ENCODE measurements around the gene GYG2. TPM values are rescaled to one million over a fixed set of nuclear protein-coding genes. Genes with fewer than 3 reads are reported as not detected.
"Not testable (repeated sequence)": the region's sequence is repeated elsewhere in the genome, so short reads cannot be mapped to it uniquely, and the experiment has no call there.

GYG2 gene
- total and polyA plus RNA-seq, 5 donors from 2014 or later = not detected

- Mint-ChIP-seq H3K27ac (no peak overlapping the region), H3K4me1 (no peaks in the 10 kb centered on the region), H3K36me3 (no peaks in the 10 kb centered on the region), H3K4me3 (no peak overlapping the region), H3K9me3 (peaks cover 0 to 12% (median 0%) of the 10 kb centered on the region in 7 donors), H3K27me3 (no peaks in the 10 kb centered on the region)
- DNase-seq (no peak), ATAC-seq (ENCODE audit: low read depth in 2 of 2) (no peak)
- Histone ChIP-seq H3K4me3 (ENCODE audit: low read depth, low read length) (no peak overlapping the region), H3K27me3 (ENCODE audit: control insufficient read depth, insufficient read depth, low read length) (no peaks in the 10 kb centered on the region), H3K9me3 (ENCODE audit: control insufficient read depth in 2 of 2, low read length in 2 of 2) (no peaks in the 10 kb centered on the region), H3K27ac (ENCODE audit: insufficient read depth, low read length, poor library complexity, severe bottlenecking) (no peak overlapping the region), H3K36me3 (ENCODE audit: control insufficient read depth, insufficient read depth, low read length) (no peaks in the 10 kb centered on the region), H3K4me1 (ENCODE audit: control insufficient read depth, insufficient read depth, low read length, poor library complexity, severe bottlenecking) (no peaks in the 10 kb centered on the region)
These were observed 84.4 kb downstream of the GYG2 start for GRCh38 chrX:2913118-2913517.

GRCh38 chrX:2917767-2918166 is 89.0 kb downstream of the GYG2 start:
- Mint-ChIP-seq H3K27ac (no peak overlapping the region), H3K4me3 (no peak overlapping the region), H3K36me3 (no peaks in the 10 kb centered on the region), H3K9me3 (peaks cover 0 to 8% (median 2%) of the 10 kb centered on the region in 7 donors), H3K4me1 (no peaks in the 10 kb centered on the region), H3K27me3 (no peaks in the 10 kb centered on the region)
- H3K27ac ChIP-seq (ENCODE audit: insufficient read depth, low read length, poor library complexity, severe bottlenecking) = no peak overlapping the region
- ATAC-seq (ENCODE audit: low read depth in 2 of 2) (no peak), DNase-seq (no peak)
- H3K4me1 ChIP-seq (ENCODE audit: control insufficient read depth, insufficient read depth, low read length, poor library complexity, severe bottlenecking) = no peaks in the 10 kb centered on the region
- H3K4me3 ChIP-seq (ENCODE audit: low read depth, low read length) = no peak overlapping the region
- no peaks in the 10 kb centered on the region for H3K9me3 ChIP-seq (ENCODE audit: control insufficient read depth in 2 of 2, low read length in 2 of 2)
- H3K36me3 ChIP-seq (ENCODE audit: control insufficient read depth, insufficient read depth, low read length) = no peaks in the 10 kb centered on the region
- H3K27me3 ChIP-seq (ENCODE audit: control insufficient read depth, insufficient read depth, low read length) = no peaks in the 10 kb centered on the region

GRCh38 chrX:2921193-2921592 is 92.5 kb downstream of the GYG2 start:
- H3K27me3 Mint-ChIP-seq = no peaks in the 10 kb centered on the region
- Histone ChIP-seq H3K36me3 (ENCODE audit: control insufficient read depth, insufficient read depth, low read length) (no peaks in the 10 kb centered on the region), H3K27me3 (ENCODE audit: control insufficient read depth, insufficient read depth, low read length) (no peaks in the 10 kb centered on the region), H3K4me3 (ENCODE audit: low read depth, low read length) (no peak overlapping the region), H3K4me1 (ENCODE audit: control insufficient read depth, insufficient read depth, low read length, poor library complexity, severe bottlenecking) (no peaks in the 10 kb centered on the region), H3K9me3 (ENCODE audit: control insufficient read depth in 2 of 2, low read length in 2 of 2) (no peaks in the 10 kb centered on the region), H3K27ac (ENCODE audit: insufficient read depth, low read length, poor library complexity, severe bottlenecking) (no peak overlapping the region)
- ATAC-seq (ENCODE audit: low read depth in 2 of 2) (no peak), DNase-seq (no peak)
- H3K9me3 Mint-ChIP-seq = peaks cover 0 to 7% (median 2%) of the 10 kb centered on the region in 7 donors
- no peak overlapping the region for H3K27ac Mint-ChIP-seq
- no peaks in the 10 kb centered on the region for H3K36me3 Mint-ChIP-seq
- H3K4me1 Mint-ChIP-seq = no peaks in the 10 kb centered on the region
- H3K4me3 Mint-ChIP-seq = no peak overlapping the region

- Mint-ChIP-seq H3K27me3 (no peaks in the 10 kb centered on the region), H3K36me3 (no peaks in the 10 kb centered on the region), H3K4me1 (no peaks in the 10 kb centered on the region), H3K27ac (no peak overlapping the region), H3K4me3 (no peak overlapping the region), H3K9me3 (peaks cover 0 to 7% (median 1%) of the 10 kb centered on the region in 7 donors)
- ATAC-seq (ENCODE audit: low read depth in 2 of 2) (no peak), DNase-seq (no peak)
- Histone ChIP-seq H3K27me3 (ENCODE audit: control insufficient read depth, insufficient read depth, low read length) (no peaks in the 10 kb centered on the region), H3K27ac (ENCODE audit: insufficient read depth, low read length, poor library complexity, severe bottlenecking) (no peak overlapping the region), H3K4me1 (ENCODE audit: control insufficient read depth, insufficient read depth, low read length, poor library complexity, severe bottlenecking) (no peaks in the 10 kb centered on the region), H3K9me3 (ENCODE audit: control insufficient read depth in 2 of 2, low read length in 2 of 2) (no peaks in the 10 kb centered on the region), H3K4me3 (ENCODE audit: low read depth, low read length) (no peak overlapping the region), H3K36me3 (ENCODE audit: control insufficient read depth, insufficient read depth, low read length) (no peaks in the 10 kb centered on the region)
These were observed 93.0 kb downstream of the GYG2 start for GRCh38 chrX:2921750-2922149.

GRCh38 chrX:2924151-2924550 is 95.4 kb downstream of the GYG2 start:
- Mint-ChIP-seq H3K27me3 (no peaks in the 10 kb centered on the region), H3K4me3 (no peak overlapping the region), H3K4me1 (no peaks in the 10 kb centered on the region), H3K9me3 (peaks cover 0 to 7% (median 2%) of the 10 kb centered on the region in 7 donors), H3K36me3 (no peaks in the 10 kb centered on the region), H3K27ac (no peak overlapping the region)
- Histone ChIP-seq H3K9me3 (ENCODE audit: control insufficient read depth in 2 of 2, low read length in 2 of 2) (no peaks in the 10 kb centered on the region), H3K36me3 (ENCODE audit: control insufficient read depth, insufficient read depth, low read length) (no peaks in the 10 kb centered on the region), H3K27me3 (ENCODE audit: control insufficient read depth, insufficient read depth, low read length) (no peaks in the 10 kb centered on the region), H3K27ac (ENCODE audit: insufficient read depth, low read length, poor library complexity, severe bottlenecking) (no peak overlapping the region), H3K4me3 (ENCODE audit: low read depth, low read length) (no peak overlapping the region), H3K4me1 (ENCODE audit: control insufficient read depth, insufficient read depth, low read length, poor library complexity, severe bottlenecking) (no peaks in the 10 kb centered on the region)
- ATAC-seq (ENCODE audit: low read depth in 2 of 2) (no peak), DNase-seq (no peak)

GRCh38 chrX:2926255-2926654 is 97.5 kb downstream of the GYG2 start:
- H3K36me3 Mint-ChIP-seq; H3K27ac ChIP-seq (ENCODE audit: insufficient read depth, low read length, poor library complexity, severe bottlenecking); H3K27me3 ChIP-seq (ENCODE audit: control insufficient read depth, insufficient read depth, low read length); H3K9me3 ChIP-seq (ENCODE audit: control insufficient read depth in 2 of 2, low read length in 2 of 2); H3K27me3 Mint-ChIP-seq; DNase-seq; H3K36me3 ChIP-seq (ENCODE audit: control insufficient read depth, insufficient read depth, low read length); H3K4me1 Mint-ChIP-seq; H3K4me3 ChIP-seq (ENCODE audit: low read depth, low read length); H3K4me1 ChIP-seq (ENCODE audit: control insufficient read depth, insufficient read depth, low read length, poor library complexity, severe bottlenecking); ATAC-seq (ENCODE audit: low read depth in 2 of 2): not testable (repeated sequence)
- peak overlapping the region in 1 of 4 donors; percentile 11 for H3K4me3 Mint-ChIP-seq
- H3K27ac Mint-ChIP-seq = peak overlapping the region in 1 of 3 donors; percentile 25
- peaks cover 0 to 10% (median 1%) of the 10 kb centered on the region in 7 donors for H3K9me3 Mint-ChIP-seq

- DNase-seq (no peak), ATAC-seq (ENCODE audit: low read depth in 2 of 2) (no peak)
- Histone ChIP-seq H3K36me3 (ENCODE audit: control insufficient read depth, insufficient read depth, low read length) (no peaks in the 10 kb centered on the region), H3K4me3 (ENCODE audit: low read depth, low read length) (no peak overlapping the region), H3K4me1 (ENCODE audit: control insufficient read depth, insufficient read depth, low read length, poor library complexity, severe bottlenecking) (no peaks in the 10 kb centered on the region), H3K27ac (ENCODE audit: insufficient read depth, low read length, poor library complexity, severe bottlenecking) (no peak overlapping the region), H3K27me3 (ENCODE audit: control insufficient read depth, insufficient read depth, low read length) (no peaks in the 10 kb centered on the region), H3K9me3 (ENCODE audit: control insufficient read depth in 2 of 2, low read length in 2 of 2) (no peaks in the 10 kb centered on the region)
- Mint-ChIP-seq H3K27me3 (no peaks in the 10 kb centered on the region), H3K4me3 (peak overlapping the region in 2 of 4 donors; percentile 11 to 89), H3K4me1 (peaks cover 0 to 3% (median 0%) of the 10 kb centered on the region in 4 donors), H3K27ac (no peak overlapping the region), H3K9me3 (peaks cover 0 to 12% (median 0%) of the 10 kb centered on the region in 7 donors), H3K36me3 (no peaks in the 10 kb centered on the region)
These were observed 98.0 kb downstream of the GYG2 start for GRCh38 chrX:2926664-2927275.

GRCh38 chrX:2928191-2928582 is 99.5 kb downstream of the GYG2 start:
- H3K4me3 ChIP-seq (ENCODE audit: low read depth, low read length) = no peak overlapping the region

More at GRCh38 chrX:2928191-2928582, 99.5 kb downstream of the GYG2 start:
- ATAC-seq (ENCODE audit: low read depth in 2 of 2) (no peak), DNase-seq (no peak)
- Mint-ChIP-seq H3K36me3 (no peaks in the 10 kb centered on the region), H3K27me3 (no peaks in the 10 kb centered on the region), H3K4me1 (peaks cover 0 to 3% (median 0%) of the 10 kb centered on the region in 4 donors), H3K9me3 (peaks cover 0 to 14% (median 0%) of the 10 kb centered on the region in 7 donors), H3K4me3 (peak overlapping the region in 3 of 4 donors; percentile 36 to 71 (median 55)), H3K27ac (no peak overlapping the region)
- Histone ChIP-seq H3K36me3 (ENCODE audit: control insufficient read depth, insufficient read depth, low read length) (no peaks in the 10 kb centered on the region), H3K9me3 (ENCODE audit: control insufficient read depth in 2 of 2, low read length in 2 of 2) (no peaks in the 10 kb centered on the region), H3K4me1 (ENCODE audit: control insufficient read depth, insufficient read depth, low read length, poor library complexity, severe bottlenecking) (no peaks in the 10 kb centered on the region), H3K27me3 (ENCODE audit: control insufficient read depth, insufficient read depth, low read length) (no peaks in the 10 kb centered on the region), H3K27ac (ENCODE audit: insufficient read depth, low read length, poor library complexity, severe bottlenecking) (peak overlapping the region; percentile 33)

Measured in CD4-positive, CD25-positive, alpha-beta regulatory T cell (primary cell).